ENCODE data around the gene EEF2.
A peak's percentile ranks its signal among the peaks of the same experiment; 100 is the strongest.

The EEF2 gene

GRCh38 chr19:3984584-3984907 lies 717 bp downstream of the EEF2 start:
- no peak for DNase-seq (ENCODE audit: low read depth)

GRCh38 chr19:3983936-3984583 lies 1.2 kb downstream of the EEF2 start:
- DNase-seq (ENCODE audit: low read depth), result no peak

GRCh38 chr19:3983542-3983914 lies 1.7 kb downstream of the EEF2 start:
- no peak for DNase-seq (ENCODE audit: low read depth)

- no peak for DNase-seq (ENCODE audit: low read depth)
Measured at GRCh38 chr19:3982701-3983541, 2.3 kb downstream of the EEF2 start.

GRCh38 chr19:3981736-3982681 lies 3.3 kb downstream of the EEF2 start:
- DNase-seq (ENCODE audit: low read depth), result no peak

- no peak for DNase-seq (ENCODE audit: low read depth)
Measured at GRCh38 chr19:3981373-3981735, 3.9 kb downstream of the EEF2 start.

- no peak for DNase-seq (ENCODE audit: low read depth)
Measured at GRCh38 chr19:3980353-3981251, 4.7 kb downstream of the EEF2 start.

GRCh38 chr19:3979674-3980352 lies 5.5 kb downstream of the EEF2 start:
- no peak for DNase-seq (ENCODE audit: low read depth)

- no peak for DNase-seq (ENCODE audit: low read depth)
Measured at GRCh38 chr19:3979289-3979673, 6.0 kb downstream of the EEF2 start.

GRCh38 chr19:3978145-3978544 lies 7.1 kb downstream of the EEF2 start:
- DNase-seq (ENCODE audit: low read depth), result no peak

- no peak for DNase-seq (ENCODE audit: low read depth)
Measured at GRCh38 chr19:3977242-3978143, 7.8 kb downstream of the EEF2 start.

GRCh38 chr19:3976495-3977241 lies 8.6 kb downstream of the EEF2 start:
- no peak for DNase-seq (ENCODE audit: low read depth)

GRCh38 chr19:3975637-3976087 lies 9.6 kb downstream of the EEF2 start:
- DNase-seq (ENCODE audit: low read depth), result no peak

GRCh38 chr19:3975144-3975543 lies 10.1 kb downstream of the EEF2 start:
- no peak for DNase-seq (ENCODE audit: low read depth)

GRCh38 chr19:3970808-3971598 lies 14.3 kb downstream of the EEF2 start, which contains the start of gene DAPK3:
Gene DAPK3 (minus strand): TSS chr19:3971099. CDS start chr19:3969735, 1,364 bp downstream.
- DNase-seq (ENCODE audit: low read depth), result peak; percentile 83

GRCh38 chr19:3970313-3970807 lies 14.9 kb downstream of the EEF2 start:
- no peak for DNase-seq (ENCODE audit: low read depth)

GRCh38 chr19:3969435-3970312 lies 15.6 kb downstream of the EEF2 start:
- no peak for DNase-seq (ENCODE audit: low read depth)

All from T follicular helper cell (primary cell).